ENCODE results near the gene FUT7.
A peak's percentile ranks its signal among the peaks of the same experiment; 100 is the strongest.

The FUT7 gene, protein sequence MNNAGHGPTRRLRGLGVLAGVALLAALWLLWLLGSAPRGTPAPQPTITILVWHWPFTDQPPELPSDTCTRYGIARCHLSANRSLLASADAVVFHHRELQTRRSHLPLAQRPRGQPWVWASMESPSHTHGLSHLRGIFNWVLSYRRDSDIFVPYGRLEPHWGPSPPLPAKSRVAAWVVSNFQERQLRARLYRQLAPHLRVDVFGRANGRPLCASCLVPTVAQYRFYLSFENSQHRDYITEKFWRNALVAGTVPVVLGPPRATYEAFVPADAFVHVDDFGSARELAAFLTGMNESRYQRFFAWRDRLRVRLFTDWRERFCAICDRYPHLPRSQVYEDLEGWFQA

DNA sequence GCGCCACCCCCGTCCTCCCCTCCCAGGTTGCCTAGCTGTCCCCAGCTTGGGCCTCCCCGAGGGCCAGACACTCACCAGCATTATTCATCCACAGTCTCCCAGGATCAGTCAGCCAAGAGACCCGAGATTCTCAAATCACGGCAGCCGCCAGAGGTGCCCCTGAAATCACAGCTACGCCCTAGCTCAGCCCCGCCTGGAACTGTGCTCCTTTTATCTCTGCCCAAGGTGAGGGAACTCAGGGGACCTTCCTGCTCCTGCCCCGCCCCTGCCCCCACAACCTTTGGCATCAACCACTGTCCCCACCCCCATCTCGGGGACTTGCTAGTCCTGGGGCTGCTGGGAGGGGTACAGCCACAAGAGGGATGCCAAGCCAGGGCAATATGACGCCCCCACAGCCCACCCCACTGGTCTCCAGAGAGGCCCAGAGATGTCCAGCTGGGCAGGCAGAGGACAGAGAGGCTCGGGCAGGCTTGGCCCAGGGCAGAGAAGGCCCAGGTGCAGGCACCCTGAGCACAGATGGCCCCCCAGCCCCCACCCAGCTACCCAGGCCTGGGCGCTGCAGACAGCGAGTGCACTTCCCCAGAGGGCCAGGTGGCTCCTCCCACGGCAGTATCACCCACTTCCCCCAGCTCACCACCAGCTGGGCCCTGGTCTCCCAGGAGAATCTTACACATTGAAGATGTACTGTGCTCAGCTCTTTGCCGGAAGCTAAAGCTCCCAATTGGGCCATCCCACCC, at the start of gene FUT7:
FUT7 (minus strand) TSS at position 185 of the 737 bp plus-strand sequence; CDS start at position 88, 97 bp downstream.
- DNase-seq = no peak

DNA sequence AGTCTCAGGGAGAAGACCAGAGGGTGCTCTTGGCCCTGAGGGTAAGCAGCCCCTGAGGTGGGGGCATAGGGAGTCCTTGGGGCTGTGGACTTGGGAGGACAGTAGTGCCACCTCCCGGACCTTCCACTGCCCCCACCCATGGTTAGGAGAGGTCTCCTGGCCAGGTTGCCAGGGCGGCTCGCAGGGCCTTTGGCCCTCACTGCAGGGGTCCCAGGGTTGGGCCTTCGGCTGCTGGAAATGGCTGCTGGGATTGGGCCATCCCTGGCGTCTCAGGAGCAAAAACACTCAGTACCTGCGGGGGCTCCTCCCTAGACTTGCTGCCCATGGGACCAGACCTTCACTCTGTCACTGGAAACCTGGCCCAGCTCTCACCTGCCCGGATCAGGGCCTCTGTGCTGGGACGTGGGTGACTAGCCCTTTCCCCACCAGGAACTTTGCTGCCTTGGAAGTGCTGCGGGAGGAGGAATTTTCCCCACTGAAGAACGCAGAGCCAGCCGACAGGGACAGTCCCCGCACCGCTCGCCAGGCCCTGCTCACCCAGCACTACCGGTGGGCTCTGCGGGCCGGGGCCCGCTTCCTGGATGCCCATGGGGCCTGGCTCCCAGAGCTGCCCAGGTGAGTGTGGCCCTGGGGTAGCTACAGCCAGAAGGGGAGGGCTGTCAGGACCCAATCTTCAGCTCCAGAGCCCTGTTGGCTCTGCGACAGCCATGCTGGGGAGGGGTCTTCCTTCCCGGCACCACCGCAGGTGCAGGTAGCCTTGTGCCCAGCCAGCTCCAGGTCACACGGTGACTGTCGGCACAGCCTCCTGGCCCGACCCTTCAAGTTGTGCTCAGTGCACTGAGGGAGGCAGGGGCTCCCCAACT, 48.6 kb upstream of the FUT7 start:
- no peak for DNase-seq

DNA sequence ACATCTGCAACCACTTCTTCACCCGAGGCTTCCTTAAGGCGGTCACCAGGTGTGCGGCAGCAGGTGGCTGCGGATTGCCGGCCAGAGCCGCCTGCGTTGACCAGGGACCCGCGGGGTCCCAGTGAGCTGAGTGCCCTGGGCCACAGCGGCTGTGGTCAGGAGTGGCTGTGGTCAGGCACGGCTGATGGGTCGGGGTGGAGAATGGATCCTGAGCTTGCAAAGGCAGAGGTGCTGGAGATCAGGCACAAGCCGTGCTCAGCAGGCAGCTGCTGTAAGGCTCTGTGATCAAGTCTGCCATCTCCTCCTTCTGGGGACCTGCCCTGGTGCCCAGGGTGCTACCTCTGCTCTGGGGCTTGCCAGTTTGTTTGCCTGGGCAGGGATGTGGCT, 47.5 kb upstream of the FUT7 start:
- no peak for DNase-seq

DNA sequence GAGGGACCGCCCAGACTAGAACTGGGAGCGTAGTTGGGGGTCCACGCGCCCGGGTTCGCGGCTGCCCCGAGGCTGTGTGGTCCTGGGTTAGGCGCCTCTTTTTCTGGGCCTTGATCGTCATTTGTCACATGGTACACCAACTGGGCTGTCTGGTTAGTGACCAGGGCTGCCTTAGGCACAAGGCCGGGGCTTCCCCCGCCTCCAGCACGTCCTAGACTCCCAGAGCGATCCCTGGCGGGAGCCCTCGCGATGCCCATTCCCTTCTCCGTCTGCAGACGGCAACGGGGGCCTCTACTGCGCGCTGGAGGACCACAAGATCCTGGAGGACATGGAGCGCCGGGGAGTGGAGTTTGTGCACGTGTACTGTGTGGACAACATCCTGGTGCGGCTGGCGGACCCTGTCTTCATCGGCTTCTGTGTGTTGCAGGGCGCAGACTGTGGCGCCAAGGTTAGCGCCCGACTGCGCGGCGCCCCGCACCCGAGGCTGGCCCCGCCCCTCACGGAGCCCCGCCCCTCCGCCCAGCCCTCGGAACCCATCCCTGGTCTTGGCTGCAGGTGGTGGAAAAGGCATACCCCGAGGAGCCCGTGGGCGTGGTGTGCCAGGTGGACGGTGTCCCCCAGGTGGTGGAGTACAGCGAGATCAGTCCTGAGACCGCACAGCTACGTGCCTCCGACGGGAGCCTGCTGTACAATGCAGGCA, 47.0 kb upstream of the FUT7 start:
- no peak for DNase-seq

DNA sequence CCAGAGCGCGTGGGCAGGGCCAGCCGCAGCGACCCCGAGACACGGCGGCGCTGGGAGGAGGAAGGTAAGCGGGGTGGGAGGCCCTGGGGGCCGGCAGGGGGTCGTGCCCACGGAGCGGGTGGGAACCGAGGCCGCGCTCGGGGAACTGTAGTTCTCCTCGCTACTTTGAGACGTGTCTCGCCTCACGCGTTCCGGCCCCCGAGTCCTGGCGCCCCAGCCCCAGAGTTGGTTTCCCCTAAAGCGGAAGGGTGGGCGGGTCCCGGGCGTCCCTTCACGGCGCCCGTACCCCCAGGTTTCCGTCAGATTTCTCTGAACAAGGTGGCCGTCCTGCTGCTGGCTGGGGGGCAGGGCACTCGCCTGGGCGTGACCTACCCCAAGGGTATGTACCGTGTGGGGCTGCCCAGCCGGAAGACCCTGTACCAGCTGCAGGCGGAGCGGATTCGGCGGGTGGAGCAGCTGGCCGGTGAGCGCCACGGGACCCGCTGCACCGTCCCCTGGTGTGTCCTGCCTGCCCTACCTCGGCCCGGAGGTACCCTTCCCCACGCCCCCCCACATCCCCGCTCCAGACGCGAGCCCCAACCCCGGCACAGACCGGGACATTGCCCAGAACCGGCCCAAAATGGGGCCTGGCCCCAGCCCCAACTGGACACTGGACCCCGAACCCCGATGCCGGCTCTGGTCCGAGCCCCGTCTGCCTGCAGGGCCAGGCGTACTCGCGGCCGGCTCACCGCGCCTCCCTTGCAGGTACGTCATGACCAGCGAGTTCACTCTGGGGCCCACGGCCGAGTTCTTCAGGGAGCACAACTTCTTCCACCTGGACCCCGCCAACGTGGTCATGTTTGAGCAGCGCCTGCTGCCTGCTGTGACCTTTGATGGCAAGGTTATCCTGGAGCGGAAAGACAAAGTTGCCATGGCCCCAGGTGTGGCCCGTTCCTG, 46.1 kb upstream of the FUT7 start:
- peak in 1 of 4 experiments; percentile 38 for DNase-seq

DNA sequence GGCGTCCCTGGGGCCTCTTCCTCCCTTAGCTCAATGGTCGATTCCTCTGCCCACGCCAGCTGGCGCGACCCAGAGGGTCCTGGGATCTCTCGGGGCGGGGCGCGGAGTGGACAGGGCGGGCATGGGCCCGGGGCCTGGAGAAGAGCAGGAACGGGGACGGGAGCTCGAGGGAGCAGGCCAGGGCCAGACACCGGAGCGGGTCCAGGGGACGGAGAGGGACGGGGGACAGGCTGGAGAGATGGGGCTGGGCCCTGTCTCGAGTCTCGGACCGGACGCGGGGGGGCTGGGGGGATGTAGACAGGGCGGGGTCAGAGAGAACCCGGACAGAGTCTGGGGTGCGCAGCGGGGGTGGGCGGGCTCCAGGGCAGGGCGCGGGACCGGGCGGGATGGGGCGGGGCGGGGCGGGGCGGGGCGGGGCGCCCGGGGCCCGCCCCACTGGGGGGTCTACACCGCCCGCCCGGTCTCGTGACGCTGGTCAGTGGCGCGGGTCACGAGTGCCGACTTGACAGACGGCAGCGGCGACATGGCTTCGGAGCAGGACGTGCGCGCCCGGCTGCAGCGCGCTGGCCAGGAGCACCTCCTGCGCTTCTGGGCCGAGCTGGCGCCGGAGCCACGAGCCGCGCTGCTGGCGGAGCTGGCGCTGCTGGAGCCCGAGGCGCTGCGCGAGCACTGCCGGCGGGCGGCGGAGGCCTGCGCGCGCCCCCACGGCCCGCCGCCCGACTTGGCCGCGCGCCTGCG, 45.3 kb upstream of the FUT7 start, which contains the start of gene UAP1L1:
UAP1L1 (plus strand) TSS at position 508 of the 738 bp plus-strand sequence; CDS start at position 524, 16 bp downstream.
- DNase-seq = peak in 1 of 4 experiments; percentile 39

DNA sequence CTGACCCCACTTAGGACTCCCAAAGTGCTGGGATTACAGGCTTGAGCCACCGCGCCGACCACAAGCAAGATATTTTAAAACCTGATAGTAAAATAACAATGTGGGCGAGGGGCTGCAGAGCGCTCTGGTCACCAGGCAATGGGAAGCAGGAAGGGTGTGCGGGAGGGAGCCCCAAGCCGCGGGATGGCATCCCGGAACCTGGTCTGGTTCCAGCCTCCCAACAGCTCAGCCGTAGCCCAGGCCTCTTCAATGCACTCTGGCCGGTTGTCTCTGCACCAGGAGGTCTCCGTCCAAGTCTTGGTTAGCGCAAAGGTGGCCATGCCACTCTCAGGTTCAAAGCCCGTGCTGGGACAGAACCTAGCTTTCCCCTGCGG, 44.7 kb upstream of the FUT7 start:
- DNase-seq = no peak

DNA sequence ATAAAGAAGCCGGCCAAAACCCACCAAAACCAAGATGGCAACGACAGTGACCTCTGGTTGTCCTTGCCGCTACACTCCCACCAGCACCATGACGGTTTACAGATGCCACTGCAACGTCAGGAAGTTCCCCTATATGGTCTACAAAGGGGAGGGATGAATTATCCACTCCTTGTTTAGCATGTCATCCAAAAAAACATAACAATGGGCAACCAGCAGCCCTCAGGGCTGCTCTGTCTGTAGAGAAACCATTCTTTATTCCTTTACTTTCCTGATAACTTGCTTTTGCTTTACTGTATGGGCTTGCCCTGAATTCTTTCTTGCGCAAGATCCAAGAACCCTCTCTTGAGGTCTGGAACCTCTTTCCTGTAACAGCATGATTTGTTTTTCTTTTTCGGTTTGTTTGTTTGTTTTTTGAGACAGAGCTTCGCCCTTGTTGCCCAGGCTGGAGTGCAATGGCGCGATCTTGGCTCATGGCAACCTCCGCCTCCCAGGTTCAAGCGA, 43.4 kb upstream of the FUT7 start:
- no peak for DNase-seq

DNA sequence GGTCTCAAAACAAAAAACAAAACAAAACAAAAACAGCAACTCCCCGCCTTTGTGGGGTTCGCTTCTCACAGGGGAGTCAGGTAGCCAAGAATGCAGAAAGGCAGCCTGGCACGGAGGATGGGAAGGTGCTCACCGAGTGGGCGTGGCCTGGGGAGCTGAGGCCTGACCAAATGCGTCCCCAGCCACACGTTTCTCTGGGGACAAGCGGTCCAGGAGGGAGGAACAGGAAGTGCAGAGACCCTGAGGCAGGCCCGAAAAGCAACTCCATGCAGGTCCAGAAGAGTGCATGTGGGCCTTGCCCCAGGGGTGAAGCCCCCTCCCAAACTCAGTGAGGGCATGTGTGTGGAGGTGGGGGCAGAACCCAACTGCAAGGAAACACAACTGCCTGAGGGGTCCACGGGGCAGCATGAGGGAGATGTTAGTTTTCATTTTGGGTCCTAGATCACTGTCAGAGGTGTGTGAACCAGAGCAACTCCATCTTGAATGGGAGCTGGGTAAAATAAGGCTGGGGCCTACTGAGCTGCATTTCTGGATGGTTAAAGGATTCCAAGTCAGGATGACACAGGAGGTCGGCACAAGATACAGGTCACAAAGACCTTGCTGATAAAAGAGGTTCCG, 42.9 kb upstream of the FUT7 start:
- DNase-seq = no peak

DNA sequence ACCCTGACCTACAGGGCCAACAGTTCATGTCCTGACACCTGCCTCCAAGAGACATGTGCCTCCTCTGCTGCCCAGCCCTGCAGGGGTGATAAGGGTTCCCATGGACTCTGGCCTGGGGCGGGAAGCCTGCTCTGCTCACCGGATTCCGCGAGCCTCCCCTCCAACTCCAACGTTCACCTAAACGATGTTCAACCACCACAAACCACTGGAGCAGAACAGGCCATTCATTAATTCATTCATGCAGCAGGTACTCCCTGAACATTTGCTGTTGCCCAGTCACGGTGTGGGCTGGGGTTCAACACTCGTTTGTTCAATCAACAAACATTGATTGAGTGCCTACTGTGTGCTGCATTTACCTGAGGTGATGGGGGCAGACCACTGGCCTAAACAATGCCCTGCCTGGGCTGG, 42.1 kb upstream of the FUT7 start:
- DNase-seq = no peak

DNA sequence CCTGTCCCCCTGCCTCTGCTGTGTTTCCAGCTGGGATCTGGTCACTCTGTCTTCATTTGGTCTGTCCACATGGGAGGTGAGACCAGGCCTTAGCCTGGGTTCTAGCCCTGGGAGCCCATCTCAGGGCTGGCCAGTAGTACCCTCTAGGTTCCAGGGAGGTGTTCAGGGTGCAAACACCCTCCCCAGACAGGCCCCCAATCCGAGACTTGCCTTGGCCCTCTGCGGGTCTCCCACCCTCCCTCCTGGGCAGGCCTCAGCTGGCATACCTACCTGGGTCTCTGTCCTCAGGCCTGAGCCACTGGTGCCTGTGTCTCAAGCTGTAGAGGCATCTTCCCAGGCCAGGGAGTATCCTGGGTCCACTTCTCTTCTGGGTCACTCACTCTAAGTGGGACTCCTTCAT, 39.4 kb upstream of the FUT7 start:
- DNase-seq = no peak

DNA sequence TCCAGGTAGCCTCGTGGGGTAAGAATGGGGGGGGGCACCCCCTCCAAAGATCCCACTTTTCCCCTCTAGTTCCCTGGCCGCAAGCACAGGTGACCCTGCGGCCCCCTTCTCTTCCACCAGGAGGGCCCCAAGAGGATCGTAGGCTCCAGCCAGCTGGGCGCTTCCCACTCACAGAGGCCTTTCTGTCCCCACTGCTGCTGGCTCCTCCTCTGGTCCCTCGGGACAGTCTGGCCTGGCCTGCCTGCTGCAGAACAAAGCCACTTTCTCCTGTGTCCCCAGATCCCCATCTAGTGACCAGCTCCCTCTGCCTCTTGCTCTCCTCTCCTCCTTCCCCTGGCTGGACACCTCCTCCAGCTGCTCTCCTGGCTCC, 39.0 kb upstream of the FUT7 start:
- DNase-seq = no peak

DNA sequence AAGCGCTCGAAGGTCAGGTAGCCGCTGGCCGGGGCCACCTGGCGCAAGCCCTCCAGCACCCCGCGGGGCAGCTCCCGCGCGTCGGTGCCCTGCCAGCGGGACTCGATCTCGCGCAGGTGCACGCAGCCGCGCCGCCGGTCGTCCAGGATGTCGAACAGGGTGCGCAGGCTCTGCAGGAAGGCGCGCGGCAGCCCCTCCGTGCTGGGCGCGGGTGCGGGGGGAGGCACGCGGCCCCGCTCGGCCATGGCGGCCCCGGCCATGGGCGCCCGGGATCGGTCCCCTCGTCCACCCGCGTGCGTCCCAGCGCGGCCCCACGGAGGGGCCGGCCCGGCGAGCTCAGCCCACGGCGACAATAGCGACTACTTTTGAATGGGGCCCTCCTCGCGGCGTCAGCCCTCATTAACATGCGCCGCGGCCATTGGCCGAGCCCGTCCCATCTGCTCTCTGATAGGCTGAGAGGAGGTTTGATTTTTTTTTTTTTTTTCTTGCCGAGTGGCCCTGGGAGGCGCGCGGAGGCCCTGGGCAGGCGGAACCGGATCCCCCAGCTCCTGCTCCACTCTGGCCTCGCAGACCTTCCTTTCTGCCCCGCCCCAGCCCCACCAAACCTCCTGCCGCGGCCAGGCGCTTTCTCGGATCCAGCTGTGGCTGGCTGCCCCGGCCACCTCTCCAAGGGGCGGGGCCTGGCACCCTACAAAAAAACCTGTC, 38.5 kb upstream of the FUT7 start, which contains the start of gene SAPCD2:
SAPCD2 (minus strand) TSS at position 357 of the 705 bp plus-strand sequence; CDS start at position 260, 97 bp downstream.
- peak; percentile 51 to 71 (median 64) for DNase-seq

DNA sequence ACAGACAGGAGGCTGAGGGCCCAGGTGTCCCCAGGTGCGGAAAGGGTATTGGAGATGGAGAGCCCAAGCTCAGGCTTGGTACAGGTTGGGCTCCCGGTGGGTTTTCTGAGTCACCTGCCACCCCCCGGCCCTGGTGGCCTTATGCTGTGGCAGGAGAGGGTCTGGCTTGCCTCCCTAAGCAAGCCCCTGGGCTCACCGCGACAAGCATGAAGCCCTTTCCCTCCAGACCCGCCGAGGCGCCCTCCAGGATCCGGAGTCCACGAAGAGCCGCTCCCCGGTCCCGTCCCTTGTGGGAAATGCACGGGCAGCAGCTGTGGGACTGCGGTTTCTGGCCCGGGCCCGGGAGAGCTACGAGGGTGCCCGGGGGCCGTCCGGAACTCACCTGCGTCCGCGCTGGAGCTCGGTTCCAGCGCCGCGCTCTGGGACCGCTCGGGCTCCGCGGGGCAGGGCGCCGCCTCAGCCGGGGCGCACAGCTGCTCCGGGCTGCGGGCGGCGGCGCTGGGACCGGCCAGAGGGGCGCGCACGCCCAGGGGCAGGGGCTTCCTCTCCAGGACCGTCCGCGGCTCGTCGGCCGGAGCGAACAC, 37.7 kb upstream of the FUT7 start:
- DNase-seq = no peak

DNA sequence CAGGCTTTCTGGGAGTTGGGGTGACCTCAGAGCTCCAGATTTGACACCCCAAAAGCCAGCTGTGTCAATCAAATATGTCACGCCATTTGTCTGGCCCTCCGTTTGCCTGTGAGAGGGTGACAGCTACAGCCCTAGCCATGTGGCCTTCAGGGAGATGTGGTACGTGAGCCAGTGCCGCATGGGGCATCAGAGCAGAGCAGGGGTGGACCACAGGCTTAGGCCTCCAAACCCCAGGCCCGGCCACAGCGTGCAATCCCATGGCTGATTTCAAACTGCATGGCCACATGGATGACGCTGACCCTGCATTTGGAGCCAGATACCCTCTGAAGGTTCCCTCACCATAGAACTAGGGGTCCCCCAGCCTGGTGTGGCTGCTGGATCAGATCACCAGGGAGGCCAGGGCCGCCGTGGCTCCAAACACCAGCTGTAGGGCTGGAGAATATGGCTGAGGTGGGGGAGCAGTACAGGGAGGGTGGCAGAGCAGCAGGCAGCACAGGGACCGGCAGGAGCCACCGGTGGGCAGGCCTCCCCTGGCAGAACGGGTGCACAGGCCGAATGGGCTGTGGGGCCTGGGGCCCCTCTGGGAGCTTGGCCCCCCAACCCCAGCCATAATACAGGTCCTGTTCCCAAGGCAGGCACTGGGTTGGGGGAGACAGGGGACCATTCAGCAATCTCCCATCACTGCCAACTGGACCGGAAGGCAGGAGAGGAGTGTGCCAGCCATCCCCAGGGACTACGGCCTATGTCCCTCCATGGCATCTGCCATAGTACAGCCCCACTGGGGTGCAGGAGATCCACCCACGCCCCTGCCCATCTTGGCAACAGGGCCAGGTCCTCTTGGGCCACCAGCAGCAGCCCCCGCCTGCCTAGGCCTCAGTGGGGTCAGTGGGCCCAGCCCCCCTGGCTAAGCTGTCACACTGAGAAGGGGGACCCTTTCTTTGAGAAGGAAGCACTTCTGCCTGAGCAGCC, 36.9 kb upstream of the FUT7 start:
- DNase-seq = no peak

DNA sequence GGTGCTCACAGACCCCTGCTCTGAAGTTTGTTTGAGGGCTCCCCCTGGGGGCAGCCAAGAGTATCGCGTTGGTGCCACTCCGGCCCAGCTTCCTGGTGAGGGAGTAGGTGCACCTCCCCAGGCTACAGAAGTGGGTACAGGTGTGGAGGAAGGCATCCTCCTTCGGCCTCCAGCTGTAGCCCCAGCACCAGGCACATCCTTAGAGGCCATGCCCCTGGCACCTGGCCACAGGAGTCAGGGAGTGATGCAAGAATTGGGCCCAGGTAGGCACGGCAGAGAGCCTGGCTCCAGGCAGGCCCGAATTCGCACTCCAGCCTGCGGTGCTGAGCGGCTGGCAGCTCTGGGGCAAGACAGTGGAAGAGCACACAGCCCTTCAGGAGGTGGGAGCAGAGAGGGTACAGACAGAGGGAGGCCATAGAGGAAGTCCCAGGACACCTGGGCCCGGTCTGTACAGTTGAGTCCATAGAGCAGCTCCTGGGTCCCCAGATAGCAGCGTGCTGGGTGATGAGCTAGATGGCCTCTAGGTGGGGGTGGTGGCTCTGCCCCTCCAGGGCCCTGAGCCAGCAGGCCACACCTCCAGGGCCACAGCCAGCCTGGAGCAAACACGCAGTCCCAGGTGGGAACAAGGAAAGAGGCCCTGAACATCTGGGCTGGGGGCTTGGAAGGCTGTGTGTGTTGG, 36.1 kb upstream of the FUT7 start:
- peak; percentile 50 to 77 (median 71) for DNase-seq
